Naive thymus-derived CD4-positive, alpha-beta T cell (primary cell): ENCODE data around the gene TPP1. TPM values are rescaled to one million over a fixed set of nuclear protein-coding genes. Genes with fewer than 3 reads are reported as not detected.
A peak's percentile ranks its signal among the peaks of the same experiment; 100 is the strongest.

Experiments
- ATAC-seq: fragments of 150-1000 bp; cut with Tn5 transposase; 2 replicates; pipeline ENCODE4 v1.10.0; 2021; ENCODE audit warnings: mild to moderate bottlenecking, moderate library complexity
- CTCF ChIA-PET: fragments of 350-600 bp; sonication (Branson Sonifier 250); formaldehyde crosslinking; loops from one replicate; lab custom pipeline; 2021; ENCODE audit warnings: antibody characterized with exemption; lab: Charles Lee
- POLR2A ChIA-PET: fragments of 350-600 bp; sonication (Branson Sonifier 250); formaldehyde crosslinking; loops from one replicate; lab custom pipeline; 2021; ENCODE audit warnings: antibody characterized with exemption, inconsistent platforms; lab: Charles Lee
- DNase-seq, 9 donors: peaks; one replicate each; pipeline versions ENCODE4 v3.0.0 to v3.0.0-alpha.2; 2020 to 2022; ENCODE audit warnings: mixed read lengths in 1 of 9
- H3K27ac ChIP-seq: one replicate; pipeline ENCODE4 v1.7.0; 2013; ENCODE audit warnings: mild to moderate bottlenecking, low read depth, low read length, moderate library complexity
- H3K27me3 ChIP-seq, 2 donors: one replicate each; pipeline ENCODE4 v1.7.0; 2013; ENCODE audit warnings: low read length in 2 of 2, mild to moderate bottlenecking in 2 of 2, moderate library complexity in 2 of 2; ENCODE audit not compliant: control insufficient read depth in 2 of 2, insufficient read depth in 2 of 2
- H3K36me3 ChIP-seq, 3 experiments: 1 replicate in 2 of 3; 2 replicates in 1 of 3; pipeline ENCODE4 v1.7.0; 2013; ENCODE audit warnings: low read length in 3 of 3, mild to moderate bottlenecking in 3 of 3, moderate library complexity in 1 of 3; ENCODE audit not compliant: insufficient read depth in 3 of 3, control insufficient read depth in 2 of 3
- H3K4me1 ChIP-seq, 2 donors: one replicate each; pipeline ENCODE4 v1.7.0; 2013; ENCODE audit warnings: low read length in 2 of 2, mild to moderate bottlenecking in 2 of 2, moderate library complexity in 1 of 2; ENCODE audit not compliant: control insufficient read depth in 2 of 2, insufficient read depth in 2 of 2
- H3K4me3 ChIP-seq: 2 replicates; pipeline ENCODE4 v1.7.0; 2013; ENCODE audit warnings: mild to moderate bottlenecking, low read length
- H3K9me3 ChIP-seq, 3 experiments: 1 replicate in 2 of 3; 2 replicates in 1 of 3; pipeline ENCODE4 v1.7.0; 2013; ENCODE audit warnings: low read length in 3 of 3; ENCODE audit not compliant: control insufficient read depth in 2 of 3
- H3K27ac Mint-ChIP-seq, 9 donors: one replicate each; pipeline ENCODE4 v1.8.0; 2020 to 2022; ENCODE audit warnings: mixed read lengths in 9 of 9, mild to moderate bottlenecking in 8 of 9, moderate library complexity in 5 of 9, inconsistent platforms in 2 of 9
- H3K27me3 Mint-ChIP-seq, 5 donors: one replicate each; pipeline ENCODE4 v1.8.0; 2021 to 2022; ENCODE audit warnings: mixed read lengths in 5 of 5, mild to moderate bottlenecking in 1 of 5
- H3K36me3 Mint-ChIP-seq, 5 donors: one replicate each; pipeline ENCODE4 v1.8.0; 2020 to 2022; ENCODE audit warnings: mixed read lengths in 5 of 5, mild to moderate bottlenecking in 3 of 5, inconsistent platforms in 1 of 5
- H3K4me1 Mint-ChIP-seq, 7 donors: one replicate each; pipeline ENCODE4 v1.8.0; 2020 to 2022; ENCODE audit warnings: mixed read lengths in 7 of 7, mild to moderate bottlenecking in 3 of 7, inconsistent platforms in 1 of 7
- H3K4me3 Mint-ChIP-seq, 10 donors: one replicate each; pipeline ENCODE4 v1.8.0; 2020 to 2022; ENCODE audit warnings: mild to moderate bottlenecking in 10 of 10, mixed read lengths in 10 of 10, moderate library complexity in 6 of 10, inconsistent platforms in 2 of 10
- H3K9me3 Mint-ChIP-seq, 11 donors: one replicate each; pipeline ENCODE4 v1.8.0; 2020 to 2022; ENCODE audit warnings: mixed read lengths in 11 of 11, mild to moderate bottlenecking in 4 of 11, inconsistent platforms in 1 of 11, moderate library complexity in 1 of 11
- intact Hi-C, 2 donors: fragments of 100-400 bp; cut with micrococcal nuclease; formaldehyde crosslinking; loops; one replicate each; pipeline ENCODE4 v1.15.1; 2023
- polyA plus RNA-seq, 2 donors: library from polyadenylated mRNA; unstranded; fragments of 300-500 nt; fragmentation: Illumina TruSeq; gene quantifications; one replicate each; pipeline ENCODE4 v1.2.3, GENCODE V29; 2021
- total RNA-seq, 6 experiments: library from RNA in 5 of 6; stranded (reverse) in 5 of 6; gene quantifications; 1 replicate in 5 of 6; 2 replicates in 1 of 6; pipeline ENCODE4 v1.2.3 and lab custom pipeline; 2021 to 2026

TPP1 gene
- total and polyA plus RNA-seq, 7 experiments from 2014 or later = 49.9 to 160 (median 116) TPM

- H3K36me3 Mint-ChIP-seq = peaks cover 0 to 24% (median 9%) of the 10 kb centered on the region in 5 donors
- ChIA-PET CTCF (interaction anchor here (0.8 to 1.1 kb wide), 4 partner anchors 17 to 28 kb away, joined by 3 to 4 read pairs (median 4); no protein-coding TSS in a partner anchor), POLR2A (interaction anchor here (1.2 to 2.5 kb wide), 4 partner anchors 9 to 29 kb away, joined by 3 to 14 read pairs (median 4); partner anchors contain the start of gene TAF10)
- no peaks in the 10 kb centered on the region for H3K9me3 Mint-ChIP-seq
- no peaks in the 10 kb centered on the region for H3K27me3 Mint-ChIP-seq
- Histone ChIP-seq H3K4me1 (peaks cover 6 to 22% of the 10 kb centered on the region in 2 donors), H3K9me3 (no peaks in the 10 kb centered on the region), H3K36me3 (peaks cover 0 to 31% (median 0%) of the 10 kb centered on the region in 3 experiments), H3K27me3 (no peaks in the 10 kb centered on the region), H3K4me3 (no peak overlapping the region), H3K27ac (no peak overlapping the region)
- ATAC-seq (no peak), DNase-seq (no peak)
- H3K27ac Mint-ChIP-seq = no peak overlapping the region
- H3K4me3 Mint-ChIP-seq = no peak overlapping the region
- intact Hi-C loops = no loop called here
- H3K4me1 Mint-ChIP-seq = peaks cover under 1 to 13% (median 5%) of the 10 kb centered on the region in 7 donors
These were observed 2.5 kb upstream of the TPP1 start for GRCh38 chr11:6621711-6622211.

- Histone ChIP-seq H3K9me3 (no peaks in the 10 kb centered on the region), H3K27me3 (no peaks in the 10 kb centered on the region), H3K27ac (no peak overlapping the region), H3K36me3 (peaks cover 0 to 32% (median 0%) of the 10 kb centered on the region in 3 experiments), H3K4me1 (peaks cover 6 to 22% of the 10 kb centered on the region in 2 donors), H3K4me3 (no peak overlapping the region)
- POLR2A ChIA-PET = interaction anchor here (1.0 to 2.5 kb wide), 4 partner anchors 8 to 206 kb away, joined by 3 to 14 read pairs (median 4); partner anchors contain the start of gene TAF10
- no peak overlapping the region for H3K27ac Mint-ChIP-seq
- H3K36me3 Mint-ChIP-seq = peaks cover 5 to 24% (median 10%) of the 10 kb centered on the region in 5 donors
- no peaks in the 10 kb centered on the region for H3K27me3 Mint-ChIP-seq
- peaks cover 5 to 13% (median 9%) of the 10 kb centered on the region in 7 donors for H3K4me1 Mint-ChIP-seq
- H3K4me3 Mint-ChIP-seq = no peak overlapping the region
- no peaks in the 10 kb centered on the region for H3K9me3 Mint-ChIP-seq
- CTCF ChIA-PET = interaction anchor here (0.7 to 2.0 kb wide), 4 partner anchors 26 to 115 kb away, joined by 3 to 5 read pairs (median 4); partner anchors contain the start of gene MRPL17
- no peak for DNase-seq
- ATAC-seq = no peak
- intact Hi-C loops = no loop called here
These were observed 1.4 kb upstream of the TPP1 start for GRCh38 chr11:6620636-6621035.

DNA sequence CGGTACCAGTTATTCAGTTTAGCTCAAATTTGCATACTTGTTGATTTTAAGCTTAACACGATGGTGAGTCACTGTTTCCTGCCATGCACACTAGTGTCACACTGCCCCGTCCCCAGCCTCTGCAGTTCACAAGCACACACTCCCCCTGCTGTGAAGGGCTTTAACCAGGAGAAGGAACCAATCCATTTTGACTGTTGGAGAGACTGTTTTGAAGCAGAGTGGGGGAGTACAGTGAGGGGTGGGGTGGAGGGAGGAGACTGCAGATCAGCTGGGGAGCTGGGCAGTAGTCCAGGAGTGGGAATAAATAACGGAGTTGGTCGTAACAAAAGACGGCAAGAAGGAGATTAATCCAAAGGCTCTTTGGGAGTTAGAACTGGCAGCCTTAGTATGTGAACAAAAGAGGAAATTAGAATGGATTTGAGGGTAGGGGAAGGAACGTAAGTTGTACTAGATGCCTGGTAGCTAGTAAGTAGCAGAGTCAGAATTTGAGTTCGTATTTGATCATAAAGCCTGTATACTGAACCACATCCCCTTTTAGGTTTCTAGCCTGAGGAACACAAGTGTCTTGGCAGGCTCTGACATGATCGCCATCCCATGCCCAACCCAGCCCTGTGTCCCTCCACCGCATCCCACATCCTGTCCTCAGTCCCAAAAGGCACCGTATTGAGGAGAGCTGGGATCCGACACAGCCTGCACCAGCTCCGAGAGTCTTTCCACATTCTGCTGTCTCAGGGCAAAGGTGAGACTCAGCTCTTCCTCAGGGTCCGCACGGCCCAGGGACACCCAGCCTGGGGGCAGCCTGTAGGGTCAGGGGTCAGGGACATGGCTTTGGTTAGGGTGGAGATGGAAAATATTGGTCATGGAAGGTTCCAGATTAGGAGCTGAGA is 862 bp downstream of the TPP1 start:
- DNase-seq = peak in 8 of 9 donors; percentile 14 to 69 (median 34)
- Mint-ChIP-seq H3K9me3 (no peaks in the 10 kb centered on the region), H3K36me3 (peaks cover 7 to 19% (median 10%) of the 10 kb centered on the region in 5 donors), H3K4me3 (no peak overlapping the region), H3K27ac (no peak overlapping the region), H3K4me1 (peaks cover 7 to 17% (median 9%) of the 10 kb centered on the region in 7 donors), H3K27me3 (no peaks in the 10 kb centered on the region)
- Histone ChIP-seq H3K4me1 (peaks cover 6 to 22% of the 10 kb centered on the region in 2 donors), H3K9me3 (no peaks in the 10 kb centered on the region), H3K27me3 (no peaks in the 10 kb centered on the region), H3K4me3 (peak overlapping the region; percentile 91), H3K36me3 (peaks cover 0 to 25% (median 0%) of the 10 kb centered on the region in 3 experiments), H3K27ac (peak overlapping the region; percentile 87)
- ChIA-PET CTCF (interaction anchor here (0.6 to 3.1 kb wide), 20 partner anchors 9 to 239 kb away, joined by 3 to 25 read pairs (median 4); partner anchors contain the start of genes ILK and MRPL17), POLR2A (interaction anchor here (0.5 to 3.5 kb wide), 26 partner anchors 11 to 233 kb away, joined by 3 to 70 read pairs (median 4); partner anchors contain the start of genes APBB1, ARFIP2, DCHS1 and ILK)
- ATAC-seq = peak; percentile 58
- intact Hi-C loops = loop anchor here (1.0 to 10.0 kb wide), 15 partner anchors 14 to 991 kb away; partner anchors contain the start of genes FHIP1B (in 2 of the 2), MRPL17 (in 2 of the 2), DCHS1 (in 1 of the 2) and ILK (in 1 of the 2)

- ChIA-PET CTCF (interaction anchor here (0.6 to 3.1 kb wide), 7 partner anchors 8 to 89 kb away, joined by 3 to 25 read pairs (median 6); partner anchors contain the start of genes ILK and MRPL17), POLR2A (interaction anchor here (0.9 to 3.5 kb wide), 11 partner anchors 11 to 198 kb away, joined by 3 to 70 read pairs (median 12); partner anchors contain the start of genes APBB1, ARFIP2, DCHS1 and ILK)
- Histone ChIP-seq H3K9me3 (no peaks in the 10 kb centered on the region), H3K36me3 (peaks cover 0 to 25% (median 0%) of the 10 kb centered on the region in 3 experiments), H3K27ac (no peak overlapping the region), H3K4me1 (peaks cover 12 to 30% of the 10 kb centered on the region in 2 donors), H3K27me3 (no peaks in the 10 kb centered on the region), H3K4me3 (peak overlapping the region; percentile 91)
- Mint-ChIP-seq H3K36me3 (peaks cover 7 to 19% (median 10%) of the 10 kb centered on the region in 5 donors), H3K27ac (peak overlapping the region in 2 of 9 donors; percentile 35 to 43), H3K27me3 (no peaks in the 10 kb centered on the region), H3K4me1 (peaks cover 7 to 17% (median 9%) of the 10 kb centered on the region in 7 donors), H3K9me3 (no peaks in the 10 kb centered on the region), H3K4me3 (peak overlapping the region in 3 of 10 donors; percentile 39 to 47 (median 42))
- intact Hi-C loops = loop anchor here (5.0 to 10.0 kb wide), 4 partner anchors 35 to 990 kb away; partner anchors contain the start of genes PPFIBP2 (in 1 of the 2) and TRIM34 (in 1 of the 2)
- DNase-seq = no peak
- ATAC-seq = no peak
These were observed 1.9 kb downstream of the TPP1 start for GRCh38 chr11:6617315-6617781.

DNA sequence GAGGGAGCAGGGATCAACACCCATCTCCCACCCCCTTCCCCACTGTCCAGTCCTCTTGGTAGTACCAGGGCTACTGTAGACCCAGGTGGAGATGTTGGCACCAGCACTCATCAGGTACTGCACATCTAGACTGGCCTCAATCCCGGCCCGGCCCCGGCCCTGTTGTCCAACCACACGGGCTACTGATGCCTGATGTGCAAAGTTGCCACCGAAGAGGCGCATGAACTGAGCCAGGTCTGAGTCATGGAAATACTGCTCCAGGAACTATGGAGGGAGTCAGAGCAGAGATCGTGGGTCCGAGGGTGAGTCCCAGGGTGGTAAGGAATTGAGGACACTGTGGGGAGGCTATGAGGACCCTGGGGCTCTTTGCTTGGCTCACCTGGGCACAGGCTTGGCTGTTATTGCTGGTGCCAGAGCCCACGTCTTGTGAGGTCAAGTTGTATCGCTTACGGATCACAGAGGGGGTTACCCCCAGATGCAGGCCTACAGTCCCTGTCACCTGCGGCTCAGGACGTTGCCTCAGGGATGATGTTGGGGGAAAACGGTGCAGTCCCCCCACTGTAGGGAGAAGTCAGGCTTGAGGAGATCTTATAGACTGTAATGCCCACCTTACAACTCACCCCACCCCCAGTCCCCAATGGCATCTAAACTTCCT is 2.5 kb downstream of the TPP1 start:
- ATAC-seq = no peak
- CTCF ChIA-PET = interaction anchor here (1.1 to 3.0 kb wide), 2 partner anchors 67 kb away, joined by 3 to 23 read pairs; partner anchors contain the start of gene MRPL17
- Histone ChIP-seq H3K4me1 (peaks cover 12 to 30% of the 10 kb centered on the region in 2 donors), H3K36me3 (peaks cover 0 to 25% (median 0%) of the 10 kb centered on the region in 3 experiments), H3K27me3 (no peaks in the 10 kb centered on the region), H3K4me3 (no peak overlapping the region), H3K9me3 (no peaks in the 10 kb centered on the region), H3K27ac (no peak overlapping the region)
- H3K27ac Mint-ChIP-seq = peak overlapping the region in 2 of 9 donors; percentile 36 to 53
- peaks cover 7 to 19% (median 10%) of the 10 kb centered on the region in 5 donors for H3K36me3 Mint-ChIP-seq
- H3K9me3 Mint-ChIP-seq = no peaks in the 10 kb centered on the region
- peak overlapping the region in 5 of 10 donors; percentile 23 to 52 (median 35) for H3K4me3 Mint-ChIP-seq
- intact Hi-C loops = loop anchor here (5.0 to 10.0 kb wide), 4 partner anchors 36 to 989 kb away; partner anchors contain the start of genes PPFIBP2 (in 1 of the 2) and TRIM34 (in 1 of the 2)
- POLR2A ChIA-PET = interaction anchor here (0.7 to 3.5 kb wide), 5 partner anchors 10 to 67 kb away, joined by 7 to 70 read pairs (median 35); partner anchors contain the start of genes ILK, MRPL17 and RRP8
- DNase-seq = no peak
- H3K4me1 Mint-ChIP-seq = peaks cover 7 to 17% (median 9%) of the 10 kb centered on the region in 7 donors
- H3K27me3 Mint-ChIP-seq = no peaks in the 10 kb centered on the region
